Thyroid gland (tissue), 4 donors: ENCODE measurements around the gene PPM1H. TPM values are rescaled to one million over a fixed set of nuclear protein-coding genes. Genes with fewer than 3 reads are reported as not detected.

Source experiments
- DNase-seq, 2 donors: peaks; one replicate each; pipeline ENCODE4 v3.0.0-alpha.2; 2019
- H3K27ac ChIP-seq, 3 donors: fragments of 200-600 bp; sonication (generic); 1 replicate in 2 of 3; 2 replicates in 1 of 3; pipeline ENCODE4 v1.5.1; 2016 to 2019; ENCODE audit warnings: mild to moderate bottlenecking in 1 of 3, moderate library complexity in 1 of 3
- H3K27me3 ChIP-seq: fragments of 200-600 bp; sonication (generic); one replicate; pipeline ENCODE4 v1.5.1; 2019
- H3K36me3 ChIP-seq, 2 donors: fragments of 200-600 bp; sonication (generic); one replicate each; pipeline ENCODE4 v1.5.1; 2016 to 2019
- H3K4me1 ChIP-seq, 2 donors: fragments of 200-600 bp; sonication (generic); one replicate each; pipeline ENCODE4 v1.5.1; 2017 to 2019
- H3K4me3 ChIP-seq, 3 donors: fragments of 200-600 bp; sonication (generic); replicated peaks in 1 of 3; 1 replicate in 2 of 3; 2 replicates in 1 of 3; pipeline ENCODE4 v1.5.1; 2016; ENCODE audit warnings: mild to moderate bottlenecking in 1 of 3
- H3K9me3 ChIP-seq: fragments of 200-600 bp; sonication (generic); one replicate; pipeline ENCODE4 v1.5.1; 2017
- CTCF ChIP-seq, 6 experiments: fragments of 200-600 bp in 3 of 6; fragments of 450-650 bp in 3 of 6; sonication (generic) in 3 of 6; IDR thresholded peaks; one replicate each; pipeline ENCODE4 v1.5.1; 2016 to 2019; ENCODE audit warnings: antibody characterized with exemption in 6 of 6, mild to moderate bottlenecking in 2 of 6, inconsistent platforms in 1 of 6, moderate library complexity in 1 of 6
- POLR2A ChIP-seq, 2 donors: fragments of 450-650 bp; IDR thresholded peaks; one replicate each; pipeline ENCODE4 v1.6.1; 2017; ENCODE audit warnings: antibody characterized with exemption in 2 of 2, mild to moderate bottlenecking in 2 of 2, moderate library complexity in 1 of 2
- WGBS, 2 donors: methylation state at CpG; one replicate each; pipeline ENCODE4 v1.1.5; 2017; 5-methylcytosine and 5-hydroxymethylcytosine counted together
- intact Hi-C: fragments of 100-400 bp; cut with DNase I; formaldehyde crosslinking; loops from one replicate; pipeline ENCODE4 v1.15.1; 2023
- total RNA-seq, 4 donors: library from RNA; depleted of rRNA; stranded (reverse); fragments of >200 nt; gene quantifications; one replicate each; pipeline ENCODE4 v1.2.3, GENCODE V29; 2016

The PPM1H gene
- total RNA-seq, 4 donors from 2014 or later = 3.9 to 12.7 (median 9.0) TPM

DNA sequence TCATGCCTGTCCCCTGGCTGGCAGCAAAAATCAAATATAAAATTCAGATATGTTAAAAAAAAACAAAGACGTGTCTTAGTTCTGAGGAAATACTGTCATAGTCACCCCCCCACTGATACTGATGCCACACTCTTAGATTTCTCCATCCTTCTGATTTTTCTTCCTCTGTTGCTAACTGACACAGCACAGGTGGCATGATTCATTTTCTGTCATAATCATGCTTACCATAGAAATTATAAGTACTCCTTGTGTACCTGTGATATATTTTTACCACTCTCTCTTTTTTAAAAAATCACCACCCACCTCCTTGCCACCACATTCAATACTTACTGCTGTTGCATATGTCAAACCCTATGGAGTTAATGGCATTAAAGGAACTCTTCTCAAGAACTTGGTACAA is 209.2 kb downstream of the PPM1H start:
- peak overlapping the region; percentile 88 to 99 (median 95) for H3K27ac ChIP-seq
- WGBS, 2 donors = 86 to 95% methylated on average over 1 of the region's 1 CpG
- TF ChIP-seq POLR2A (IDR thresholded peaks at IDR 0.05) (no peak), CTCF (IDR thresholded peaks at IDR 0.05) (no peak)
- no peak overlapping the region for H3K4me3 ChIP-seq
- intact Hi-C loops = no loop called here
- no peaks in the 10 kb centered on the region for H3K27me3 ChIP-seq
- H3K36me3 ChIP-seq = no peaks in the 10 kb centered on the region
- no peak for DNase-seq
- H3K4me1 ChIP-seq = peaks cover 56 to 81% of the 10 kb centered on the region in 2 donors
- no peaks in the 10 kb centered on the region for H3K9me3 ChIP-seq

DNA sequence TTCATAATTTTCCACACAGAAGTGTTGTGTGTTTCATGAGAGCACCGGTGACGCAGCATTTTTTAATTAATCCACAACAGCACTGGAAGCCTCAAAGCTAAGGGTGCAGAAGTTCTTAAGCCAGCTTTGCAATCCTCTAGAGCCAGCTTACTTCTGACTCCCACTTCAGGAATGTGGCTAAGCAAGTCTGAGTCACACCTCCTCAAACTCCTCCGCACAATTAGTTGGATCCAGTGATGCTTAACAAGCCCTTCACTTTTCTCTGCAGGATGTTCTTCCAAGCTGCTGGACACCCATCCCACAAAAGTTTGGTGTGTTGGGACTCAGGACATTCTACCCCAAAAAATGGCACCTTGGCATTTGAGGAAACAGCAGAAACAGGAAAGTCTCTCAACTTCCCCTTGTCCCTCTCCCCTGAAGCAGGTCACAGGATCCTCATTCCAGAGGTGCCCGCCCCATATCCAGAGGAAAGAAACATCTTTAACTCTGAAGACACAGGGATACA is 210.0 kb downstream of the PPM1H start:
- 39 to 41% methylated on average over 4 of the region's 4 CpGs for WGBS, 2 donors
- Histone ChIP-seq H3K9me3 (no peaks in the 10 kb centered on the region), H3K36me3 (no peaks in the 10 kb centered on the region), H3K4me3 (no peak overlapping the region), H3K27me3 (no peaks in the 10 kb centered on the region), H3K27ac (peak overlapping the region; percentile 88 to 99 (median 95)), H3K4me1 (peaks cover 58 to 80% of the 10 kb centered on the region in 2 donors)
- DNase-seq = peak; percentile 77 to 81
- intact Hi-C loops = no loop called here
- TF ChIP-seq CTCF (IDR thresholded peaks at IDR 0.05) = no peak
- peak in 1 of 2 donors; percentile 74 for TF ChIP-seq POLR2A (IDR thresholded peaks at IDR 0.05)

DNA sequence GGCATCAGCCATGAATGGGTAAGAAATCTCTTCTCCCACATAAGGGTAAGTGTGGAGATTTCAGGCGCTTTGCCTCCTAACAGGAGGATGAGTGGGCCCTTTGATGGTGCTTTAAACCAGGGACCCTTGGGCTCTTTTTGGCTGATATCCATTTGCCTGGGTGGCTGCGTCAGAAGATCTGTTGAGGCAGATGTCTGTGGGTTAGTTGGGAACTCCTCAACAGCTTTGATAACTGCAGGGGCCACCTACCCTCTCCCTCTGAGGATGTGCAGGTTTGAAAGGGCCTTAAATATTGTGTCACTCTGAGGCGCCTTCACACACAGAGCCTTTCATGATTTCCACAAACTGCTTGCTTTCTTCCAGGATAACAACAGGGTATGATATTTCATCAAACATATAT is 210.7 kb downstream of the PPM1H start:
- Histone ChIP-seq H3K9me3 (no peaks in the 10 kb centered on the region), H3K27me3 (no peaks in the 10 kb centered on the region), H3K36me3 (no peaks in the 10 kb centered on the region), H3K4me3 (no peak overlapping the region), H3K4me1 (peaks cover 65 to 82% of the 10 kb centered on the region in 2 donors), H3K27ac (peak overlapping the region; percentile 88 to 99 (median 95))
- no peak for TF ChIP-seq POLR2A (IDR thresholded peaks at IDR 0.05)
- no peak for TF ChIP-seq CTCF (IDR thresholded peaks at IDR 0.05)
- intact Hi-C loops = no loop called here
- 83 to 84% methylated on average over 3 of the region's 3 CpGs for WGBS, 2 donors
- no peak for DNase-seq

DNA sequence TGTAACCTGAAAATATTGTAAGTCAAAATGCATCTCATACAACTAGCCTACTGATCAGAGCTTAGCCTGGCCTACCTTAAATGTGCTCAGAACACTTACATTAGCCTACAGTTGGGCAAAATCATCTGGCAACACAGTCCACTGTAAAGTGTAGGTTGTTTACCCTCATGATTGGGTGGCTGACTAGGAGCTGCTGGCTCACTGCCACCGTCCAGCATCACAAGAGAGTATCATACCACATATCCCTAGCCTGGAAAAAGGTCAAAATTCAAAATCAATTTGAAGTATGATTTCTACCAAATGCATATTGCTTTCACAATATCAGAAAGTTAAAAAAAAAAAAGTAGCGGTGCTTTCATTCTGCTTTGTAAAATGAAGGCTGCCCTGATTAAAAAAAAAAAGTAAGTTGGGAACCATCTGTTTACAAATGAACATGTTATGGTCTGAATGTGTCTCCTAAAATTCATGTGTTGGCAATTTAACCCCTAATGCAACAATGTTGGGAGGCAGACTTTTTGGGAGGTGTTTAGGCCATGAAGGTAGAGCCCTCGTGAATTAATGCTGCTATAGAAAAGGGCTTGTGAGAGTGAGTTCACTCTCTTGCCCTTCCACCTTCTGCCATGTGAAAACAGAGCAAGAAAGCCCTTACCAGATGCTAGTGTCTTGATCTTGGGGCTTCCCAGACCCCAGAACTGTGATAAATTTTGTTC is 211.8 kb downstream of the PPM1H start:
- Histone ChIP-seq H3K4me1 (peaks cover 71 to 81% of the 10 kb centered on the region in 2 donors), H3K9me3 (no peaks in the 10 kb centered on the region), H3K4me3 (no peak overlapping the region), H3K27me3 (no peaks in the 10 kb centered on the region), H3K27ac (peak overlapping the region; percentile 88 to 99 (median 95)), H3K36me3 (no peaks in the 10 kb centered on the region)
- DNase-seq = peak in 1 of 2 donors; percentile 38
- intact Hi-C loops = no loop called here
- WGBS, 2 donors = 82 to 91% methylated on average over 3 of the region's 3 CpGs
- TF ChIP-seq CTCF (IDR thresholded peaks at IDR 0.05) (no peak), POLR2A (IDR thresholded peaks at IDR 0.05) (no peak)

DNA sequence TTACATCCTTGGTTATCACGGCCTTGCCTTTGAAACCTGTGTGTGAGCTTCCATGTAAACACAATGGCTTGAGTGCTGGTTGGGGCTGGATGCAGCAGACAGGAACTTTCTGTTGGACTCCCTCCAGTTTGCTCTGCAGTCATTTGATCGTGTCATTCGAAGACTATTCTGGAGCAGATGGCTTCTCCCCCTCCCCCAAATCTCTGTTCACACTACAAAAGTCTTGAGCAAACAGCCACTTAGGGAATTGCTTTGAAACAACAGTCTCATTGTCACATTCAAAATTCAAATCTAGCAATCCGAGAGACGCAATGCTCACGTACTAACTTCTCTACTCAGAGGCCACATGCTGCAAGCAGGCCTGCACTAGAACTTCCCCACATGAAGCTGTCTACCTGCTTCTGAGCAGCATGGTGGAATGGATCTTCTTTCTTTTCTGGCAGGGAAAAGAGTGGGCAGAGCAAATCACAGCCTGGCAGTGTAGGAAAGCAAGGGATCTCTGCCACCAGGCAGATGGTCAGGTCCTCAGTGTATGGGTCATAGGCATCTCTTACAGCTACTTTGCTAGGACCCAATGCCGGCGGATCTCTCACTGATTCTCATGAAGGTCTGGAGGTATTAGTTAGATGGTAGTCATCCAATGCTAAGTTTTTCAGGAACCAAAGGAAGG is 214.2 kb downstream of the PPM1H start:
- 29 to 41% methylated on average over 8 of the region's 8 CpGs for WGBS, 2 donors
- TF ChIP-seq CTCF (IDR thresholded peaks at IDR 0.05) (no peak), POLR2A (IDR thresholded peaks at IDR 0.05) (peak in 1 of 2 donors; percentile 80)
- DNase-seq = peak; percentile 90 to 92
- intact Hi-C loops = no loop called here
- H3K4me3 ChIP-seq = no peak overlapping the region
- H3K4me1 ChIP-seq = peaks cover 80 to 92% of the 10 kb centered on the region in 2 donors
- H3K9me3 ChIP-seq = no peaks in the 10 kb centered on the region
- no peaks in the 10 kb centered on the region for H3K36me3 ChIP-seq
- H3K27ac ChIP-seq = peak overlapping the region; percentile 88 to 99 (median 95)
- H3K27me3 ChIP-seq = no peaks in the 10 kb centered on the region
